HL-60 (cell line): Measurements from ENCODE around the gene BCL6B.
"Not testable (repeated sequence)": the region's sequence is repeated elsewhere in the genome, so short reads cannot be mapped to it uniquely, and the experiment has no call there.

Experiments
- DNase-seq, 2 experiments: peaks; one replicate each; pipeline ENCODE4 v3.0.0-alpha.2; 2010 to 2020; ENCODE audit warnings: low read depth in 1 of 2, low spot score in 1 of 2
- H3K27ac ChIP-seq: fragments of 250-450 bp; sonication (Bioruptor Pico); replicated peaks from 2 replicates; pipeline ENCODE4 v1.5.1; 2020; ENCODE audit warnings: mild to moderate bottlenecking, moderate library complexity
- H3K27me3 ChIP-seq: fragments of 250-450 bp; sonication (Bioruptor Pico); 2 replicates; pipeline ENCODE4 v1.5.1; 2021; ENCODE audit warnings: mild to moderate bottlenecking, moderate library complexity; ENCODE audit not compliant: insufficient read depth, poor library complexity, severe bottlenecking
- H3K4me3 ChIP-seq: replicated peaks from 2 replicates; pipeline ENCODE4 v1.5.1; 2011; ENCODE audit warnings: mild to moderate bottlenecking, control low read depth, low read length; ENCODE audit not compliant: insufficient read depth
- GABPA ChIP-seq: IDR thresholded peaks from 2 replicates; pipeline ENCODE4 v1.6.1; 2012; ENCODE audit warnings: low read depth
- POLR2AphosphoS5 ChIP-seq: IDR thresholded peaks from 2 replicates; pipeline ENCODE4 v1.6.1; 2012; ENCODE audit warnings: low read depth
- SPI1 ChIP-seq: IDR thresholded peaks from 2 replicates; pipeline ENCODE4 v1.6.1; 2012; ENCODE audit warnings: low read depth, mild to moderate bottlenecking, borderline replicate concordance
- TF ChIP-seq, protein P1 (sequence below): IDR thresholded peaks from one replicate; pipeline ENCODE4 v1.5.1; 2011; ENCODE audit warnings: low read length, control low read depth, inconsistent platforms; ENCODE audit not compliant: insufficient read depth
- TF ChIP-seq, protein P2 (sequence below): IDR thresholded peaks from 2 replicates; pipeline ENCODE4 v1.6.1; 2012; ENCODE audit warnings: low read depth; ENCODE audit not compliant: insufficient replicate concordance

The BCL6B gene

DNA sequence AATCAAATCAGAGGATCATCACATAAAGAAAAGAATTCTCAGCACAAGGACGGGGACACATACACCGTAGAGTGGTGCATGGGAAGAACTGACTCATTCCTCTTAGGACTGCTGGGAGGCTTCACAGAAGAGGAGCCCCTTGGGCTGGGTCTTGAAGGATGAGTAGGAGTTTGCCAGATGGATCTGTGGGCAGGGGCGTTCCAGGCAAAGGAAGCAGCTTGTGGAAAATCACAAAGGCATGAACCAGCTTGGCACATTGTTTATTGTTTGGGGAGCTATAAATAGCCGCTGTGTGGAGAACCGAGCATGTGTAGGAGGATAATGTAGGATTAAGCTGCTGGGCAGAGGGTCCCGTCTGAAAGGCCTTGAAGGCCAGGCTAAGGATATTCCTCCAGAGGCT lies 26.1 kb downstream of the BCL6B start:
- DNase-seq: no peak
- H3K27ac ChIP-seq: no peak overlapping the region
- H3K27me3 ChIP-seq: peaks cover 4% of the 10 kb centered on the region
- no peak for TF ChIP-seq POLR2AphosphoS5
- TF ChIP-seq, protein P1, sequence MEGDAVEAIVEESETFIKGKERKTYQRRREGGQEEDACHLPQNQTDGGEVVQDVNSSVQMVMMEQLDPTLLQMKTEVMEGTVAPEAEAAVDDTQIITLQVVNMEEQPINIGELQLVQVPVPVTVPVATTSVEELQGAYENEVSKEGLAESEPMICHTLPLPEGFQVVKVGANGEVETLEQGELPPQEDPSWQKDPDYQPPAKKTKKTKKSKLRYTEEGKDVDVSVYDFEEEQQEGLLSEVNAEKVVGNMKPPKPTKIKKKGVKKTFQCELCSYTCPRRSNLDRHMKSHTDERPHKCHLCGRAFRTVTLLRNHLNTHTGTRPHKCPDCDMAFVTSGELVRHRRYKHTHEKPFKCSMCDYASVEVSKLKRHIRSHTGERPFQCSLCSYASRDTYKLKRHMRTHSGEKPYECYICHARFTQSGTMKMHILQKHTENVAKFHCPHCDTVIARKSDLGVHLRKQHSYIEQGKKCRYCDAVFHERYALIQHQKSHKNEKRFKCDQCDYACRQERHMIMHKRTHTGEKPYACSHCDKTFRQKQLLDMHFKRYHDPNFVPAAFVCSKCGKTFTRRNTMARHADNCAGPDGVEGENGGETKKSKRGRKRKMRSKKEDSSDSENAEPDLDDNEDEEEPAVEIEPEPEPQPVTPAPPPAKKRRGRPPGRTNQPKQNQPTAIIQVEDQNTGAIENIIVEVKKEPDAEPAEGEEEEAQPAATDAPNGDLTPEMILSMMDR: no peak
- no peak overlapping the region for H3K4me3 ChIP-seq

DNA sequence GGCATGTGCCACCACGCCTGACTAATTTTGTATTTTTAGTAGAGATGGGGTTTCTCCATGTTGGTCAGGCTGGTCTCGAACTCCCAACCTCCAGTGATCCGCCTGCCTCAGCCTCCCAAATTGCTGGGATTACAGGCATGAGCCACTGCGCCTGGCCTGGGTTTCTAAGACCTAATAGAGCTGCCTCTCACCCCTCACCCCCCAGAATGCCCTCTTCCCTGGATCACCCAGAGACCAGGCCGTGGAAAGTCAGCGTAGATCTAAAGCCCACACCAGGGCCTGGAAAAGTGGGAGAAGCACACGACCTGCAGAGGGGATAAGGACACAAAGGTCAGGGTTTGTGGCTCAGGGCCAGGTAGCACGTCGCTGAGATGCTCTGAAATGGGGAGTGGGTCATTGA lies 27.7 kb downstream of the BCL6B start:
- not testable (repeated sequence) for DNase-seq, H3K27me3 ChIP-seq, H3K4me3 ChIP-seq, H3K27ac ChIP-seq

DNA sequence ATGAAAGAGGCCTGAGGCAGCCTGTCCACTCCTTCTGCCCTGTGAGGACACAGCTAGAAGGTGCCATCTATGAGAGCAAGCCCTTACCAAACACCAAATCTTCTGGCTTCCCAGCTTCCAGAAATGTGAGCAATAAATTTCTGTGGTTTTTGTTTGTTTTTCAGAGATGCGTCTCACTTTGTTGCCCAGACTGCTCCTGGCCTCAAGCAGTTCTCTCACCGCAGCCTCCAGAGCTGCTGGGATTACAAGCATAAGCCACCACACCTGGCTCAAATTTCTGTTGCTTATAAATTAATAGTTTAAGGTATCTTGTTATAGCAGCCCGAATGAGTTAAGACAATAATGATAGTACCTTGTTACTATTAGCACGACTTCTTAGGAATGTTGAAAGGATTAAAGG lies 33.5 kb downstream of the BCL6B start:
- Histone ChIP-seq H3K27me3 (no peaks in the 10 kb centered on the region), H3K4me3 (no peak overlapping the region), H3K27ac (no peak overlapping the region)
- no peak for DNase-seq
- TF ChIP-seq, protein P2, sequence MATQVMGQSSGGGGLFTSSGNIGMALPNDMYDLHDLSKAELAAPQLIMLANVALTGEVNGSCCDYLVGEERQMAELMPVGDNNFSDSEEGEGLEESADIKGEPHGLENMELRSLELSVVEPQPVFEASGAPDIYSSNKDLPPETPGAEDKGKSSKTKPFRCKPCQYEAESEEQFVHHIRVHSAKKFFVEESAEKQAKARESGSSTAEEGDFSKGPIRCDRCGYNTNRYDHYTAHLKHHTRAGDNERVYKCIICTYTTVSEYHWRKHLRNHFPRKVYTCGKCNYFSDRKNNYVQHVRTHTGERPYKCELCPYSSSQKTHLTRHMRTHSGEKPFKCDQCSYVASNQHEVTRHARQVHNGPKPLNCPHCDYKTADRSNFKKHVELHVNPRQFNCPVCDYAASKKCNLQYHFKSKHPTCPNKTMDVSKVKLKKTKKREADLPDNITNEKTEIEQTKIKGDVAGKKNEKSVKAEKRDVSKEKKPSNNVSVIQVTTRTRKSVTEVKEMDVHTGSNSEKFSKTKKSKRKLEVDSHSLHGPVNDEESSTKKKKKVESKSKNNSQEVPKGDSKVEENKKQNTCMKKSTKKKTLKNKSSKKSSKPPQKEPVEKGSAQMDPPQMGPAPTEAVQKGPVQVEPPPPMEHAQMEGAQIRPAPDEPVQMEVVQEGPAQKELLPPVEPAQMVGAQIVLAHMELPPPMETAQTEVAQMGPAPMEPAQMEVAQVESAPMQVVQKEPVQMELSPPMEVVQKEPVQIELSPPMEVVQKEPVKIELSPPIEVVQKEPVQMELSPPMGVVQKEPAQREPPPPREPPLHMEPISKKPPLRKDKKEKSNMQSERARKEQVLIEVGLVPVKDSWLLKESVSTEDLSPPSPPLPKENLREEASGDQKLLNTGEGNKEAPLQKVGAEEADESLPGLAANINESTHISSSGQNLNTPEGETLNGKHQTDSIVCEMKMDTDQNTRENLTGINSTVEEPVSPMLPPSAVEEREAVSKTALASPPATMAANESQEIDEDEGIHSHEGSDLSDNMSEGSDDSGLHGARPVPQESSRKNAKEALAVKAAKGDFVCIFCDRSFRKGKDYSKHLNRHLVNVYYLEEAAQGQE: no peak
- no peak for TF ChIP-seq POLR2AphosphoS5
- TF ChIP-seq, protein P1: no peak
- TF ChIP-seq SPI1: no peak
- no peak for TF ChIP-seq GABPA

DNA sequence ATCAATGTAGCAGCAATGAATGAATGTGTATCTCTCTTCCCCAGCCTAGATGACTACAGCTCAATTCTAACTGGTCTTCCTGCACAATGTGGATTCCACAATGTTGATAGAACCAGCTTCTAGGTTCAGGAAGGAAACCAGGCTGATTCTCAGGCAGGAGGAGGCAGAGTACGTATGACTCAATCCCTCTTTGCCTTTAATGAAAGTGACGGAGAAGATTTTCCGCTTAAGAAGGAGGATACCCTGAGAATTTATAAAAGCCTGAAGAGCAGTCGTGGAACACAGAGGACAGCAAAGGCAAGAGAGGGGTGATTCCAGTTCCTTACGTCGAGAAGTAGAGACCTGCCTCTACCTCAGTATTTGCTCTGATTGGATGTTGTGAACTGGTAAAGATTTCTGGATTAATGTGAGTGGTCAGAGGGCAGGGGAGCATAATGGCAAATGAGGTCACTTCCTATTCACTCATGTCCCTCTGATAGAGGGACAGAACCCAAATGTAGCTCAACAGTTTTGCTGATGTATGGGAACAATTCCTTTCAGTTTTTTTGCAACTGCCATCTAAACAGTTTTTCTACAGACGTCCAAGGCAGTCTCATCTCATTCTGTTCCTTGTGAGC lies 36.1 kb downstream of the BCL6B start:
- H3K27ac ChIP-seq: no peak overlapping the region
- no peak for DNase-seq
- no peaks in the 10 kb centered on the region for H3K27me3 ChIP-seq
- no peak for TF ChIP-seq POLR2AphosphoS5
- TF ChIP-seq SPI1: no peak
- TF ChIP-seq, protein P2: no peak
- TF ChIP-seq, protein P1: no peak
- TF ChIP-seq GABPA: no peak
- no peak overlapping the region for H3K4me3 ChIP-seq
